ENCODE data around the gene ANTKMT.
A peak's percentile ranks its signal among the peaks of the same experiment; 100 is the strongest.

ANTKMT gene

DNA sequence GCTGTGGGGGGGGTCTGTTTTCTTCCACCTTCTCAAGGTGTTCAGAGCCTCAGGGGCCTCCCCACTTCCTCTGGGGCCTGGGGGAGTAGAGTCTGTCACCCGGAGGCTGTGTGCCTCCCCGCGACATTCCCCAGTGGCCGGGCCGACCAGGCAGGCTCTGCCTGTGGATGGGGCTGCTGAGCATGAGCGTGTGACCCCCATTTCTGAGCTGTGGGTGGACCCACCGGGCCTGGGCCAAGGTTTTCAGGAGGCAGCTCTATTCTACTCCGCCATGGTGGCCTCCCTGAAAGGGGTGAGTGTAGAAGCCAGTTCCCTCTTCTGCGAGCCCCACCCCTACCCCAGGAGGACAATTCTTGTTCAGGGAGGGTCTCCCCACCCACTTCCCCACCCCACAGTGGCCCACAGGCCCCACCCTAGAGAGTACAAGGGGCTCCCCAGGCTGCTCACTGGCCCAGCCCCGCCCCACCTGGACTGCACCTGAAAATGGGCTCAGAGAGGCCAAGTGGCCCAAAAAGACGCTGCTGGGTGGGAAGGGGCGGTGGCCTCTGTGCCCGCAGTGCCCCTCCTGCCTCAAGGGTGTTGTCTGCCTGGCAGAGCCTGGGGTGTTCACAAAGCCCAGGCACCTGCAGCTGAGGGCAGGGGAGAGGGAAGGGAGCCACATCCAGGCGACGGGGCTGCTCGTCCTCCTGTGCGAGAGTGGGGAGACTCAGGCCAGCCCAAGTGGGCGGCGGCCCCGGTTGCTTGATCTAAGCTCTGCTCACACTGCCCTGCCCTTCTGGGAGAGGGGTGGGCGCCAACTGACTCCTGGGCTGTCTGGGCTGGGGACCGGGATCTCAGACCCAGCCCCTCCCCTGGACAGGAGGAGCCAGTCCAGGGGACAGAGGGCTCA, 40.9 kb downstream of the ANTKMT start:
- no CpG with 5 or more reads among the region's 22 CpGs for WGBS (ENCODE audit: extremely low coverage, insufficient coverage, insufficient read length)
- no peaks in the 10 kb centered on the region for H3K79me2 ChIP-seq (ENCODE audit: control insufficient read depth, insufficient read depth, low read length, poor library complexity)
- H3K36me3 ChIP-seq (ENCODE audit: control insufficient read depth in 1 of 2, insufficient read depth in 2 of 2, low read length in 2 of 2): no peaks in the 10 kb centered on the region
- no peak overlapping the region for H4K12ac ChIP-seq (ENCODE audit: low read depth, low read length)
- H2BK120ac ChIP-seq (ENCODE audit: insufficient read depth, low read length, poor library complexity): no peak overlapping the region
- no peak overlapping the region for H3K18ac ChIP-seq (ENCODE audit: low read length)
- H3K14ac ChIP-seq (ENCODE audit: low read length): no peak overlapping the region
- no peak overlapping the region for H3K4ac ChIP-seq (ENCODE audit: low read depth, low read length)
- DNase-seq: no peak
- H3K9ac ChIP-seq (ENCODE audit: low read length): no peak overlapping the region
- no peak overlapping the region for H2AFZ ChIP-seq (ENCODE audit: insufficient read depth, low read length, poor library complexity)
- H3K27me3 ChIP-seq (ENCODE audit: insufficient read depth, low read length): no peaks in the 10 kb centered on the region
- H3K4me3 ChIP-seq (ENCODE audit: low read depth, low read length): no peak overlapping the region
- H4K91ac ChIP-seq (ENCODE audit: low read depth, low read length): no peak overlapping the region
- no peak overlapping the region for H2BK5ac ChIP-seq (ENCODE audit: low read depth, low read length, poor library complexity)
- no peak overlapping the region for H3K27ac ChIP-seq (ENCODE audit: low read depth, low read length)
- no peak overlapping the region for H4K8ac ChIP-seq (ENCODE audit: low read depth, low read length)
- H3K4me1 ChIP-seq (ENCODE audit: control insufficient read depth in 1 of 2, insufficient read depth in 2 of 2, low read length in 2 of 2): peaks cover 12% of the 10 kb centered on the region in 2 experiments
- no peak overlapping the region for H3K23ac ChIP-seq (ENCODE audit: low read length)
- H2AK5ac ChIP-seq (ENCODE audit: low read length): no peak overlapping the region
- H3K4me2 ChIP-seq (ENCODE audit: low read length): no peak overlapping the region
- peaks cover 3% of the 10 kb centered on the region for H3K79me1 ChIP-seq (ENCODE audit: low read length)
- no peak overlapping the region for H2BK12ac ChIP-seq (ENCODE audit: low read length)
- peaks cover 4% of the 10 kb centered on the region for H3K9me3 ChIP-seq (ENCODE audit: insufficient read depth, low read depth, low read length)

- Histone ChIP-seq H3K36me3 (ENCODE audit: control insufficient read depth in 1 of 2, insufficient read depth in 2 of 2, low read length in 2 of 2) (no peaks in the 10 kb centered on the region), H4K91ac (ENCODE audit: low read depth, low read length) (no peak overlapping the region), H3K4me1 (ENCODE audit: control insufficient read depth in 1 of 2, insufficient read depth in 2 of 2, low read length in 2 of 2) (peaks cover 12% of the 10 kb centered on the region in 2 experiments), H3K14ac (ENCODE audit: low read length) (no peak overlapping the region), H2BK120ac (ENCODE audit: insufficient read depth, low read length, poor library complexity) (no peak overlapping the region), H3K4ac (ENCODE audit: low read depth, low read length) (no peak overlapping the region), H3K27ac (ENCODE audit: low read depth, low read length) (no peak overlapping the region), H3K9ac (ENCODE audit: low read length) (no peak overlapping the region), H3K4me3 (ENCODE audit: low read depth, low read length) (no peak overlapping the region), H3K23ac (ENCODE audit: low read length) (no peak overlapping the region), H3K27me3 (ENCODE audit: insufficient read depth, low read length) (no peaks in the 10 kb centered on the region), H3K4me2 (ENCODE audit: low read length) (no peak overlapping the region), H4K8ac (ENCODE audit: low read depth, low read length) (no peak overlapping the region), H2BK12ac (ENCODE audit: low read length) (no peak overlapping the region), H2AK5ac (ENCODE audit: low read length) (no peak overlapping the region), H4K12ac (ENCODE audit: low read depth, low read length) (no peak overlapping the region), H3K9me3 (ENCODE audit: insufficient read depth, low read depth, low read length) (peaks cover 4% of the 10 kb centered on the region), H2BK5ac (ENCODE audit: low read depth, low read length, poor library complexity) (no peak overlapping the region), H3K79me1 (ENCODE audit: low read length) (peaks cover 3% of the 10 kb centered on the region), H3K18ac (ENCODE audit: low read length) (no peak overlapping the region), H3K79me2 (ENCODE audit: control insufficient read depth, insufficient read depth, low read length, poor library complexity) (no peaks in the 10 kb centered on the region), H2AFZ (ENCODE audit: insufficient read depth, low read length, poor library complexity) (no peak overlapping the region)
- whole genome bisulfite sequencing (ENCODE audit: extremely low coverage, insufficient coverage, insufficient read length): no CpG with 5 or more reads among the region's 17 CpGs
- no peak for DNase-seq
Measured at GRCh38 chr16:762595-763268, 41.8 kb downstream of the ANTKMT start.

- Histone ChIP-seq H4K91ac (ENCODE audit: low read depth, low read length) (no peak overlapping the region), H3K4me3 (ENCODE audit: low read depth, low read length) (peak overlapping the region; percentile 14), H3K79me2 (ENCODE audit: control insufficient read depth, insufficient read depth, low read length, poor library complexity) (no peaks in the 10 kb centered on the region), H3K4ac (ENCODE audit: low read depth, low read length) (no peak overlapping the region), H2AFZ (ENCODE audit: insufficient read depth, low read length, poor library complexity) (no peak overlapping the region), H2BK12ac (ENCODE audit: low read length) (no peak overlapping the region), H3K14ac (ENCODE audit: low read length) (no peak overlapping the region), H3K18ac (ENCODE audit: low read length) (no peak overlapping the region), H3K9me3 (ENCODE audit: insufficient read depth, low read depth, low read length) (peaks cover 4% of the 10 kb centered on the region), H3K27ac (ENCODE audit: low read depth, low read length) (no peak overlapping the region), H3K4me2 (ENCODE audit: low read length) (no peak overlapping the region), H4K8ac (ENCODE audit: low read depth, low read length) (no peak overlapping the region), H3K9ac (ENCODE audit: low read length) (no peak overlapping the region), H3K23ac (ENCODE audit: low read length) (no peak overlapping the region), H2BK5ac (ENCODE audit: low read depth, low read length, poor library complexity) (no peak overlapping the region), H2BK120ac (ENCODE audit: insufficient read depth, low read length, poor library complexity) (no peak overlapping the region), H2AK5ac (ENCODE audit: low read length) (no peak overlapping the region), H3K79me1 (ENCODE audit: low read length) (peaks cover 3% of the 10 kb centered on the region), H3K27me3 (ENCODE audit: insufficient read depth, low read length) (no peaks in the 10 kb centered on the region), H3K36me3 (ENCODE audit: control insufficient read depth in 1 of 2, insufficient read depth in 2 of 2, low read length in 2 of 2) (no peaks in the 10 kb centered on the region), H4K12ac (ENCODE audit: low read depth, low read length) (no peak overlapping the region), H3K4me1 (ENCODE audit: control insufficient read depth in 1 of 2, insufficient read depth in 2 of 2, low read length in 2 of 2) (peaks cover 12% of the 10 kb centered on the region in 2 experiments)
- WGBS (ENCODE audit: extremely low coverage, insufficient coverage, insufficient read length): no CpG with 5 or more reads among the region's 21 CpGs
- DNase-seq: no peak
Measured at GRCh38 chr16:763369-764183, 42.6 kb downstream of the ANTKMT start.

DNA sequence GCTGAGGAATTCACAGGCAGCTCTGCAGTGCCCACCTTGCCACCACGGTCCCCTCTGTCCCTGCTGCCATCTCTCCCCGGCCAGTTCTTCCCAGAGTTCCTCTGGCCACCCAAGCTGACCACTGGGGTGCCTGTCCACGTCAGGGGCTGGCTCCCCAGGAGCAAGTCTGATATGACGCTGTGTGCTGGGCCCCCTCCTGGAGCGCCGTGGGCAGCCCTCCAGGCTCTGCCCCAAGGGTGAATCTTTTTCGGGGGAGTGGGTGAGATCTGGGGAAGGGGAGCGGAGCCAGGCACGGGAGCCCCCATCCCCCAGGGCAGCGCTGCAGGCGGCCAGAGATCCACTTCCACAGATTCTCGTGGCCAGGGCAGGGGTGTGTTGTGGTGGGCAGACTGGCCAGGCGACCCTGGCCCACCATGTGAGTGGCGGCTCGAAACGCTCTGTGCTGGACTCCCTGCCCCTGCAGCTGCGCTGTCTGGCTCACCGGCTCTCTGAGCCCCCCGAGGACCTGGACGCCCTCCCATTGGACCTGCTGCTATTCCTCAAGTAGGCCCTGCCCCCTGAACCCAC, 43.3 kb downstream of the ANTKMT start:
- H3K9me3 ChIP-seq (ENCODE audit: insufficient read depth, low read depth, low read length): peaks cover 4% of the 10 kb centered on the region
- DNase-seq: no peak
- H3K4ac ChIP-seq (ENCODE audit: low read depth, low read length): no peak overlapping the region
- peaks cover 12% of the 10 kb centered on the region in 2 experiments for H3K4me1 ChIP-seq (ENCODE audit: control insufficient read depth in 1 of 2, insufficient read depth in 2 of 2, low read length in 2 of 2)
- peaks cover 1% of the 10 kb centered on the region for H3K79me1 ChIP-seq (ENCODE audit: low read length)
- no peak overlapping the region for H4K91ac ChIP-seq (ENCODE audit: low read depth, low read length)
- no peak overlapping the region for H2BK5ac ChIP-seq (ENCODE audit: low read depth, low read length, poor library complexity)
- no peaks in the 10 kb centered on the region for H3K36me3 ChIP-seq (ENCODE audit: control insufficient read depth in 1 of 2, insufficient read depth in 2 of 2, low read length in 2 of 2)
- H3K9ac ChIP-seq (ENCODE audit: low read length): no peak overlapping the region
- no peak overlapping the region for H4K12ac ChIP-seq (ENCODE audit: low read depth, low read length)
- H3K18ac ChIP-seq (ENCODE audit: low read length): no peak overlapping the region
- H3K23ac ChIP-seq (ENCODE audit: low read length): no peak overlapping the region
- H3K27me3 ChIP-seq (ENCODE audit: insufficient read depth, low read length): no peaks in the 10 kb centered on the region
- no peak overlapping the region for H3K4me2 ChIP-seq (ENCODE audit: low read length)
- no peak overlapping the region for H3K14ac ChIP-seq (ENCODE audit: low read length)
- H4K8ac ChIP-seq (ENCODE audit: low read depth, low read length): no peak overlapping the region
- no peak overlapping the region for H2AFZ ChIP-seq (ENCODE audit: insufficient read depth, low read length, poor library complexity)
- H2AK5ac ChIP-seq (ENCODE audit: low read length): no peak overlapping the region
- H2BK120ac ChIP-seq (ENCODE audit: insufficient read depth, low read length, poor library complexity): no peak overlapping the region
- no peak overlapping the region for H3K27ac ChIP-seq (ENCODE audit: low read depth, low read length)
- H2BK12ac ChIP-seq (ENCODE audit: low read length): no peak overlapping the region
- no peak overlapping the region for H3K4me3 ChIP-seq (ENCODE audit: low read depth, low read length)
- WGBS (ENCODE audit: extremely low coverage, insufficient coverage, insufficient read length): no CpG with 5 or more reads among the region's 20 CpGs
- no peaks in the 10 kb centered on the region for H3K79me2 ChIP-seq (ENCODE audit: control insufficient read depth, insufficient read depth, low read length, poor library complexity)
